Adrenal gland (tissue), 5 donors: Measurements from ENCODE around the gene CNP.

Experiments
- POLR2A ChIP-seq, 2 donors: fragments of 450-650 bp; IDR thresholded peaks; one replicate each; pipeline ENCODE4 v1.6.1; 2017; ENCODE audit warnings: antibody characterized with exemption in 2 of 2, mild to moderate bottlenecking in 2 of 2, moderate library complexity in 1 of 2
- TF ChIP-seq, protein P1 (sequence below), 6 experiments: fragments of 450-650 bp in 4 of 6; fragments of 200-600 bp in 2 of 6; sonication (generic) in 1 of 6; IDR thresholded peaks; 1 replicate in 5 of 6; 2 replicates in 1 of 6; pipeline versions ENCODE4 v1.5.1 to v1.8.0; 2016 to 2021; ENCODE audit warnings: antibody characterized with exemption in 6 of 6, mild to moderate bottlenecking in 2 of 6, moderate library complexity in 1 of 6
- donor health status: DM: no; HTN: no; CAD: no.

DNA sequence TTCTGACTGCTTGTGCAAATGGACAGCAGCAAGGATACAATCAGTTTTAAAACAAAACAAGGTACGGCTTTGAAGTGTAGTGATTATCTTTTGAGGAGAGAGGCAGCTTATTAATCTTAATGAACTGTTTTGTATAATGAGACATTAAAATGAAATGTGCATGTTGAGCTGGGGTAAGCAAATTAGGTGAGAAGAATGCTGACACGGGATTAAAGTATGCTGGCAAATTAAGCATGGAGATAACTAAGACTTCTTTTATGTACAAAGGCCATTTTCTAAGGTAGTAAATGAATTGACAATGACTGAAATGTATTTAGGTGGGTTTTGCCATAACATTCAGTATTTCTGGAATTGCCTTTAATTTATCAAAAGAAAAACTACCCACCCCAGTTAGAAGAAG, 31.9 kb downstream of the CNP start:
- TF ChIP-seq, protein P1, sequence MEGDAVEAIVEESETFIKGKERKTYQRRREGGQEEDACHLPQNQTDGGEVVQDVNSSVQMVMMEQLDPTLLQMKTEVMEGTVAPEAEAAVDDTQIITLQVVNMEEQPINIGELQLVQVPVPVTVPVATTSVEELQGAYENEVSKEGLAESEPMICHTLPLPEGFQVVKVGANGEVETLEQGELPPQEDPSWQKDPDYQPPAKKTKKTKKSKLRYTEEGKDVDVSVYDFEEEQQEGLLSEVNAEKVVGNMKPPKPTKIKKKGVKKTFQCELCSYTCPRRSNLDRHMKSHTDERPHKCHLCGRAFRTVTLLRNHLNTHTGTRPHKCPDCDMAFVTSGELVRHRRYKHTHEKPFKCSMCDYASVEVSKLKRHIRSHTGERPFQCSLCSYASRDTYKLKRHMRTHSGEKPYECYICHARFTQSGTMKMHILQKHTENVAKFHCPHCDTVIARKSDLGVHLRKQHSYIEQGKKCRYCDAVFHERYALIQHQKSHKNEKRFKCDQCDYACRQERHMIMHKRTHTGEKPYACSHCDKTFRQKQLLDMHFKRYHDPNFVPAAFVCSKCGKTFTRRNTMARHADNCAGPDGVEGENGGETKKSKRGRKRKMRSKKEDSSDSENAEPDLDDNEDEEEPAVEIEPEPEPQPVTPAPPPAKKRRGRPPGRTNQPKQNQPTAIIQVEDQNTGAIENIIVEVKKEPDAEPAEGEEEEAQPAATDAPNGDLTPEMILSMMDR (IDR thresholded peaks at IDR 0.05), result no peak
- TF ChIP-seq POLR2A (IDR thresholded peaks at IDR 0.05), result no peak
